GM03348 (cell line): ENCODE measurements around the gene NR2C1.
A peak's percentile ranks its signal among the peaks of the same experiment; 100 is the strongest.

Experiments used
- DNase-seq: peaks from one replicate; pipeline ENCODE4 v3.0.0; 2012; ENCODE audit warnings: low spot score

The NR2C1 gene

GRCh38 chr12:95083938-95084337 lies 10.5 kb upstream of the NR2C1 start:
- DNase-seq = peak; percentile 50

GRCh38 chr12:95083471-95083870 lies 10.1 kb upstream of the NR2C1 start:
- DNase-seq = no peak

DNA sequence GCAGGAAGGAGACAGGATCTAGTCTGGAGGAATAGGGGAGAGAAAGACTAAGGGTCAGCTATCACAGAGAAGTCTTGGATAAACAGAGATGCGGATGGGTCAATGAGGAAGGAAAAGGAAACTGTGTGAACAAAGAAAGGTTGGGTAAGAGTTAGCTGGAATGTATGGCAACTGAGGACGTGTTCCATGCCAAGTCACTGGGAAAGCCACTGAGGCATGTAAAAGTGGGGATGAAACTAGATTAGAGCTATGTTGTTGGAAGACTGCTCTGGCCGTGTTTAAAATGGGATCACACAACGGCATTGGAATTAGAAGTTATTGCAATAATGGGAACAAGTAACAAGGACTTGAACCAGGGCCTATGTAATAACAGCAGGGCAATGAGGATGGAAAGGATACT lies 3.9 kb upstream of the NR2C1 start:
- DNase-seq = no peak

DNA sequence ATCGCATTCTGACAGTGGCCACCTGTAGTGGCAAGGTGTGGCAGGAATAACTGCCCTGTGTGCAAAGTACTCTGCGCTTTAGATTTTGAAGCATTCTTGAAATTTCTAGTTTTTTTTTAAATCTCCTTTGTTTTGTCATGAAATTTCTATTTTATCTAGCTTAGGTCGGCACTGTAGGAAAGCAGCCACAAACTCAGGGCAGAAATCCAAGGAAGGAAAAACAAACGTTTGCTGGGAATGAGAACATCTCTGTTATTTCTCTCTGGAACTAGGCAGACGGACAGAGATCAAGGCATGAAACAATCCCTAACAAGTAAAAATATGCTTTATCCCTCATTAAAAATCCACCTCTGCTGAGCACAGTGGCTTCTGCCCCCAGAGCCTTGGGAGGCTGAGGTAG lies 1.3 kb upstream of the NR2C1 start:
- DNase-seq = no peak

- no peak for DNase-seq
Measured at GRCh38 chr12:95073698-95074520, 491 bp upstream of the NR2C1 start.

- DNase-seq = no peak
Measured at GRCh38 chr12:95070378-95070777, 3.0 kb downstream of the NR2C1 start.

DNA sequence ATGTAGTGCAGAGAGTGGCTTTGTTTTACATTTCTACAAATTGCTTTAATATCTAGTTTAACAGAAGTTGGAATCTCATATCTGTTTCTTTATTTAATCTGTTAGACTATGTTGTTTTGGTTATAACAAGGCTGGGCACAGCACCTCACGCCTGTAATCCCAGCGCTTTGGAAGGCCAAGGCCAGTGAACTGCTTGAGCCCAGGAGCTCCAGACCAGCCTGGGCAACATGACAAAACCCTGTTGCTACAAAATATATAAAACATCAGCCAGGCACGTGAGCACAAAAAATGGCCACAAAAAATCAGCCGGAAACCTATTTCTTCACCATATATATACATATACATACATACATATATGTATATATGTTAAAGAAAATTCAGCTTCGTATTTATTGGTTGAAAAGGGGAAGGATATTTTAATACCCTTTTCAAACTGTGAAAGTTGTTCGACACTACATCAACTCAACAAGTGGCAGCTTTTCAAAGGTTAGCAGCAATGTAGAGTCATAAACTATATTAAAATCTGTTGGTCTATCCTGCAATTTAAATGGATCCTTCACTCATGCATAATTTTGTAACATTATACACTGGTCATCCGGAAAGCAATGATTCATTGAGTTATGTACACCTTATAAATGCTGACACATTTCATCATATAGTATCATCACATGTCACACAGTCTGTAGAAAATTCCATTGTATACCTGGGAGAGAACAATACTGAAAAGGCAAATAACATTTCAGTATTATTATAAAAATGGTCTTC lies 7.1 kb downstream of the NR2C1 start:
- DNase-seq = no peak

DNA sequence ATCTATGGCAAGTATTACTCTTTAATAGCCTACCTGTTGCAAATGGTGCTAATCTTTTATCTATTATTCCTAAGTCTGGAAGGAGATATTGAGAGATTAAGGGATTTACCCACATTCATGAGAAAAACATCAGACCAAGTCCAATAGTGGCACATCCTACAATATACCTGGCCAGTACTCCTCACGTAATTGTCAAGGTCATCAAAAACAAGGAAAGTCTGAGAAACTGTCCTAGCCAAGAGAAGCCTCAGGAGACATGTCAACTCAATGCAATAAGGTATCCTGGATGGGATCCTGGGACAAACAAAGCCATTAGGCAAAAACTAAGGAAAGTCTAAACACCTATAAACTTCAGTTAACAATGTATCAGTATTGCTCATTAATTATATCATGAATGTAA lies 12.5 kb downstream of the NR2C1 start:
- DNase-seq = no peak

DNA sequence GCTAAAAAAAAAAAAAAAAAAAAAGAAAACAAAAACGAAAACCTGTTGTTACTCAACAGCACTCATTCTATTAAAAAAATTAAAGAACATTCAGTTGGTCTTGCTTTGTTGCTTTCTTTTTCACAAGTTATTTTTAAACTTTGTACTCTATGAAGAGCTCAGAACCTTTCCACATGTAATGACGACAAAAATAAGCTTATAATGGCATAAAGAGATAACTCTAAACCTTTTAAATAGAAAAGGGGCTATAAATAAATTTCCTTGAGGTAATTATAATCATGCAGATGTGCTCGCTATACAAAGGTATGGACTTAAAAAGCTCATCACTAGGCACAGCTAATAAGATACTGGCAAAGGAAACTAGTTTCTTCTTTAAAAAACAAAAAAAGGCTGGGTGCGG lies 13.4 kb downstream of the NR2C1 start:
- no peak for DNase-seq

DNA sequence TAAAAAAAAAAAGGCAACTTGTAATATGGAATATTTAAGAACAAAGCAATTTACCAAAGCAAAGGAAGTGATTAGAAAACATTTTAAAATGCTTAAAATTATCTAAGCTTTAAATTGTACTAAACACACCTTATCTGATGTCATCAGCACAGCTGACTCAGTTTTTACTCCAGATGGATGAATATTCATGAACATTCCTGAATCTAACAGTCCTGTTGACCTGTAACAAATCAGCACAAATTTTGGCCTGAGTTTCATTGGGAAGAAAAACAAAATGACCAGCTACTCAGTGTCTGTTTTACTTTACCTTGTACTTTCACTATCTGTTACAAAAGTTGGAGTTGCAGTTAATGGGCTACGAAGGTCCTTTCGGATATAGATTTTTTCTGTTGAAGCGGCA lies 16.0 kb downstream of the NR2C1 start:
- DNase-seq = no peak

DNA sequence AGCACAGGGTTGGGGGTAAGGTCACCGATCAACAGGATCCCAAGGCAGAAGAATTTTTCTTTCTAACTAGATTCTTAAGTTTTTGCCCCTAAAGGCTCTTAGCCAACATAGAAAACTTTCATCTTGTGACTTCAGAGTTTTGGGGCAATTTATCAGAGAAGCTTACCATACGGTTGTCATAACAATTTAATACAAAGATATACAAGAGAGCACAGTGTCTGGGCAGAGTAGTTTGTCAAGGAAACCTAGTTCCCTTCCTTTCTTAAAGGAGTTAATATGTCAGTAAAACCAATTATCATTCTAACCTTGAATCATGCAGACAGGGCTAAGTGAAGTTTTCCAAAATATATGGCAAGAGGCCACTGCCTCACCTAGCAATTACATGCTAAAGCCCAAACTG lies 18.4 kb downstream of the NR2C1 start:
- DNase-seq = no peak

- DNase-seq = no peak
Measured at GRCh38 chr12:95054206-95054605, 19.2 kb downstream of the NR2C1 start.

GRCh38 chr12:95051241-95051640 lies 22.2 kb downstream of the NR2C1 start:
- DNase-seq = no peak

DNA sequence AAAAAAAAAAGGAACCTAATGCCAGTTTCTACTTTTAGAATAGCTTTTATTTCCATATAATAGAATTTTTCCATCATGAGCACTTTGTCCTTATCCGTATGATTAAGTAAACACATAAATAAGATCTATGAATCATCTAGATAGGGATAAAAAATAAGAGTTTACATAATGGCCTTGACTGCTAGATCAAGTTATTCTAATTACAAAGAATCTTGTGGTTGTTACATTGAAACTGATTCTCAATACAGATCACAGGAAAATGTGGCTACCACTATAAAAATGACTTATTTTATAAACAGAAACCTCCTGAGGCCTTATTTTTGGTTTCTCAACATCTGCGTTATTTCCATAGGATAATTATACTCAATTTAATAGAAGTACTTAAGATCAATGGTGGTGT lies 35.5 kb downstream of the NR2C1 start:
- no peak for DNase-seq

- DNase-seq = no peak
Measured at GRCh38 chr12:95034750-95035149, 38.7 kb downstream of the NR2C1 start.

DNA sequence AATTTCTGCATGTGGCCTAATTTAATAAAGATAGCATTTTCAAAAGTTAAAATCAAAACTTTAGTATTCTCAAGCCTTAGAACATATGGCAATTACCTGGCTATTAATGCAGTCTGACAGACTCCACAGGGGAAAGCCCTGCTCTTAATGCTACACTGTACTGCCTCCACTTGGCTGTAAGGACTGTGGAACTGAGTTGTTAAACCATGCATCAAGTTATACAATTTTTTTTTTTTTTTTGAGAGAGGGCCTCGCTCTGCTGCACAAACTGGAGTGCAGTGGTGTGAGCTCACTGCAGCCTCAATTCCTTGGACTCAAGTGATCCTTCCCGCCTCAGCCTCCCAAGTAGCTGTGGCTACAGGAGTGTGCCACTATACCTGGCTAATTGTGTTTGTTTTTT lies 50.9 kb downstream of the NR2C1 start:
- DNase-seq = no peak

DNA sequence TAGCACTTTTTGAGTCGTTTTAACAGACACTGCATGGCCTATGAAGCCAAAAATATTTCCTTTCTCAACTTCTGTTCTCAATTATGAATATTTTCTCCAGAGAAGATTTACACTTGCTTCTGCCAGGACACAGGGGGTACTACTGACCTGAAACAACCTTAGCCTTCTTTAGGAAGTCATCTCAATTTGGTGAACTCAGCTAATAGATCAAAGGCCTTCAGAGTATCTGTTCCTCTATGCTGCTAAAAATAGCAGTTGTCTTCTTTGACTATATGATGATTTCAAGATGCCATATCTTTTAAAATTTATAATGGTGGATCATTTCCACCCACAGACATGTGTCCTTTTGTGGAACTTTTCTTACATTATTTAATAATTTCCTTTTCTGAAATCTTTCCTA lies 55.9 kb downstream of the NR2C1 start:
- DNase-seq = no peak

GRCh38 chr12:95016120-95016519 lies 57.3 kb downstream of the NR2C1 start:
- no peak for DNase-seq

DNA sequence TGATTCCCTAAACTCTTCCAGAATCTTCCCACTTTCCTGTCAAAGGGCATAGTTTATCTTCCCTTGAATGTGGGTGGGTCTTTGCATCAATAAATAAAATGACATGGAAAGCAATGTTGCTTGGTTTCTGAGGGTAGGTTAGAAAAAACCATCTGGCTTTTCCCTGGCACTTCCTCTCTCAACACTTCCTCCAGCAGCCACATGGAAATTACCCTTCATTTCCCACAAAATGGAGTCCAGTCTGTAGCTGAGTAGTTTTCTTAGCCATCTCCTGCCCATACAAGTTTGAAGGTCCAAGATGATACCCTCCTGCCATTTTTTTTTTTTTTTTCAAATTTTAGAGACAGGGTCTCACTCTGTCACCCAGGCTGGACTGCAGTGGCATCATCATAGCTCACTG lies 58.9 kb downstream of the NR2C1 start:
- DNase-seq = no peak

GRCh38 chr12:95006206-95006605 lies 67.2 kb downstream of the NR2C1 start:
- DNase-seq = no peak

- DNase-seq = no peak
Measured at GRCh38 chr12:95004610-95005009, 68.8 kb downstream of the NR2C1 start.

DNA sequence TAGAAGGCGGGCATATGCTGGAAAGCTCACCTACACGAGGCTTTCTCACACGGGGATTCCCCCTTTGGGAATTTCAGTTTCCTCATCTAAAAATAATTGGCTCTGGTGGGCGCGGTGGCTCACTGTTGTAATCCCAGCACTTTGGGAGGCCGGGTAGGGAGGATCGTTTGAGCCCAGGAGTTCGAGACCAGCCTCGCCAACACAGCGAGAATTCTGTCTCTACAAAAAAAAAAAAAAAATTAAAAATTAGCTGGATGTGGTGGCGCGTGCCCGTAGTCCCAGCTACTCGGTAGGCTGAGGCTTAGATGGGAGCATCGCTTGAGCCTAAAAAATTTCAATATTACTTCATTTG lies 69.5 kb downstream of the NR2C1 start:
- DNase-seq = no peak

DNA sequence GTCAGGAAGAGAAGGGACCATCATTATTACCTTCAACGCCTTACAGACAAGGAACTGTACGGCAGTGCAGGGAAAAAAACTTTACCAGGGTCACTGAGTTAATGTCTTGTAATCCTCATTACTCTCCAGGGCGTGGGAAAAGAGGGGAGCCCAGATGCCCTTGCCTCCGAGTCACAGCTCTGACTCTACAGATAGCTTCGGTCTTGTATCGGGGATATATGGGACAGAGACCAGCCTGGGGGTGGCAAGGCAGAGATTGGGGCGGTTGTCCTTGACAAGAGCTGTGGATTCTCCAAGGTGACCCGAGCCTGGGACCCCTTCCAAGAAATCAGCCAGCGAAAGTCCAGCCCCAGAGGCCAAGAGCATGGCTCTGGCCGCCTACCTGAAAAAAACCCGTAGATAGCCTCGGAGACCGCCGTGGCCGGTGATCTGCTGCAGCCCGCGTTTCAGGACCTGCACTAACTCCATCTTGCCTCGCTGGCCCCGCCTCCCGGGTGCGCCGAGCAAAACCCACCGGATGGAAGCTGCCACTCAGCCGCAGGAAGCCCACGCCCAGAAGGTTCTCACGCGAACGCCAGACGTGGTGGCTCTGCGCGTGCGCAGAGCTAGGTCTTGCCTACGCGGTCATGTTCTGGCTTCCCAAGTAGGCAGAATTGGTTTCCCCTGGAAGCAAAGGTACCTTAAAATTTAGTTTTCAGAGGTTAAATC lies 70.1 kb downstream of the NR2C1 start, which contains the start of gene NDUFA12:
TSS of gene NDUFA12 (minus strand) at position 485 of the 708 bp plus-strand sequence. CDS start at position 468, 17 bp downstream.
- peak; percentile 97 for DNase-seq
